ENCODE results near the gene ENTPD1.

GRCh38 chr10:95835911-95836310 is 79.9 kb downstream of the ENTPD1 start:
- TF ChIP-seq CTCF (IDR thresholded peaks at IDR 0.05; ENCODE audit: insufficient read depth, low read depth, low read length) (no peak), EZH2 (IDR thresholded peaks at IDR 0.05; ENCODE audit: insufficient read depth, low read length) (no peak)
